OCI-LY7 (cell line): ENCODE data around the gene TAS1R1. TPM values are rescaled to one million over a fixed set of nuclear protein-coding genes. Genes with fewer than 3 reads are reported as not detected.

ENCODE experiments used
- BruUV-seq: library from RNA; stranded (reverse); fragments of 400-500 nt; replicated peaks from 2 replicates; lab custom pipeline; 2021; lab: Mats Ljungman, UMichigan
- CTCF ChIA-PET: fragments of 300-600 bp; sonication (Branson Sonifier 250); formaldehyde crosslinking; loops from one replicate; lab custom pipeline; 2022; ENCODE audit warnings: antibody characterized with exemption; ENCODE audit not compliant: unreplicated experiment; lab: Charles Lee
- POLR2A ChIA-PET: fragments of 300-600 bp; sonication (Branson Sonifier 250); formaldehyde crosslinking; loops from one replicate; lab custom pipeline; 2022; ENCODE audit warnings: antibody characterized with exemption; lab: Charles Lee
- DNase-seq: peaks from one replicate; pipeline ENCODE4 v3.0.0-alpha.2; 2015; ENCODE audit warnings: low spot score
- H2AFZ ChIP-seq: fragments of 200-600 bp; sonication (generic), shearing (Covaris generic); 2 replicates; pipeline ENCODE4 v1.6.1; 2014; ENCODE audit warnings: mild to moderate bottlenecking, antibody characterized with exemption, low read length, moderate library complexity
- H3K27ac ChIP-seq: fragments of 200-600 bp; sonication (generic); 2 replicates; pipeline ENCODE4 v1.5.1; 2014; ENCODE audit warnings: mixed run types, low read depth, mild to moderate bottlenecking, moderate library complexity, low read length, inconsistent platforms; ENCODE audit not compliant: poor library complexity, severe bottlenecking
- H3K36me3 ChIP-seq: fragments of 200-600 bp; sonication (generic); 2 replicates; pipeline ENCODE4 v1.6.1; 2014; ENCODE audit warnings: mild to moderate bottlenecking, antibody characterized with exemption, low read length, moderate library complexity, mixed read lengths; ENCODE audit not compliant: insufficient read depth
- H3K4me1 ChIP-seq: fragments of 200-600 bp; sonication (generic); 2 replicates; pipeline ENCODE4 v1.5.1; 2014; ENCODE audit warnings: mild to moderate bottlenecking, low read length; ENCODE audit not compliant: insufficient read depth, poor library complexity, severe bottlenecking
- H3K4me2 ChIP-seq: fragments of 200-600 bp; sonication (generic); 2 replicates; pipeline ENCODE4 v1.6.1; 2014; ENCODE audit warnings: mild to moderate bottlenecking, low read length
- H3K4me3 ChIP-seq: fragments of 200-600 bp; sonication (generic); 2 replicates; pipeline ENCODE4 v1.5.1; 2014; ENCODE audit warnings: mild to moderate bottlenecking, low read depth, low read length; ENCODE audit not compliant: poor library complexity, severe bottlenecking
- H3K79me2 ChIP-seq: fragments of 200-600 bp; sonication (generic); 2 replicates; pipeline ENCODE4 v1.6.1; 2016; ENCODE audit warnings: low read depth, mild to moderate bottlenecking, low read length, moderate library complexity, mixed read lengths; ENCODE audit not compliant: insufficient read depth
- H3K9me2 ChIP-seq: fragments of 200-600 bp; sonication (generic); 2 replicates; pipeline ENCODE4 v1.6.1; 2016; ENCODE audit warnings: mild to moderate bottlenecking, low read length, mixed read lengths; ENCODE audit not compliant: insufficient read depth
- H3K9me3 ChIP-seq: fragments of 200-600 bp; sonication (generic); 2 replicates; pipeline ENCODE4 v1.6.1; 2014; ENCODE audit warnings: mild to moderate bottlenecking, mixed run types, low read length, mixed read lengths
- H4K20me1 ChIP-seq: fragments of 200-600 bp; sonication (generic); 2 replicates; pipeline ENCODE4 v1.6.1; 2014; ENCODE audit warnings: mild to moderate bottlenecking, antibody characterized with exemption, low read length, moderate library complexity, mixed read lengths; ENCODE audit not compliant: insufficient read depth
- CTCF ChIP-seq: fragments of 200-600 bp; sonication (generic); conservative IDR thresholded peaks from 2 replicates; pipeline ENCODE4 v1.5.1; 2014; ENCODE audit warnings: mild to moderate bottlenecking, antibody characterized with exemption, low read length, moderate library complexity, mixed read lengths
- EZH2phosphoT487 ChIP-seq: fragments of 200-600 bp; sonication (generic); IDR thresholded peaks from 2 replicates; pipeline ENCODE4 v1.6.1; 2018; ENCODE audit warnings: low read depth, borderline replicate concordance, mild to moderate bottlenecking, mixed run types, antibody characterized with exemption, low read length, moderate library complexity, mixed read lengths
- intact Hi-C: fragments of 100-400 bp; cut with micrococcal nuclease; formaldehyde crosslinking; loops from one replicate; pipeline ENCODE4 v1.10.0; 2022; ENCODE audit not compliant: unreplicated experiment
- total RNA-seq, 2 experiments: library from RNA; depleted of rRNA in 1 of 2; stranded (reverse); fragments of >200 nt in 1 of 2; shearing (Covaris generic) in 1 of 2; gene quantifications; 2 replicates each; pipeline ENCODE4 v1.2.3, GENCODE V29; 2014 to 2022

TAS1R1 gene
- total RNA-seq, 2 experiments from 2014 or later = 0.11 TPM; not detected in 1

- no peaks in the 10 kb centered on the region for H3K79me2 ChIP-seq
- DNase-seq = peak; percentile 32
- no peaks in the 10 kb centered on the region for H3K9me3 ChIP-seq
- ChIA-PET CTCF (no interaction called here), POLR2A (no interaction called here)
- 0 out of 2 replicates have a peak overlapping the region, but pooled peaks have one; percentile 19 for H2AFZ ChIP-seq
- no peak overlapping the region for H3K4me2 ChIP-seq
- BruUV-seq = no TSS peak
- H3K4me1 ChIP-seq = peaks cover 9% of the 10 kb centered on the region
- TF ChIP-seq EZH2phosphoT487 (no peak), CTCF (no peak)
- H3K27ac ChIP-seq = no peak overlapping the region
- intact Hi-C loops = no loop called here
- no peak overlapping the region for H3K4me3 ChIP-seq
- no peaks in the 10 kb centered on the region for H4K20me1 ChIP-seq
- H3K36me3 ChIP-seq = no peaks in the 10 kb centered on the region
- H3K9me2 ChIP-seq = no peaks in the 10 kb centered on the region
Measured at GRCh38 chr1:6560267-6560666, 5.2 kb downstream of the TAS1R1 start.

- no peak overlapping the region for H3K4me3 ChIP-seq
- H3K79me2 ChIP-seq = no peaks in the 10 kb centered on the region
- intact Hi-C loops = no loop called here
- H4K20me1 ChIP-seq = no peaks in the 10 kb centered on the region
- H3K9me3 ChIP-seq = no peaks in the 10 kb centered on the region
- no peak for DNase-seq
- peaks cover 12% of the 10 kb centered on the region for H3K4me1 ChIP-seq
- H3K9me2 ChIP-seq = no peaks in the 10 kb centered on the region
- CTCF ChIA-PET = no interaction called here
- no peak overlapping the region for H3K4me2 ChIP-seq
- TF ChIP-seq EZH2phosphoT487 (no peak), CTCF (no peak)
- BruUV-seq = no TSS peak
- POLR2A ChIA-PET = interaction anchor here (1.8 kb wide), 1 partner anchor 11 kb away, joined by 5 read pairs; the partner anchor contains the start of gene ZBTB48
- no peak overlapping the region for H3K27ac ChIP-seq
- no peaks in the 10 kb centered on the region for H3K36me3 ChIP-seq
- H2AFZ ChIP-seq = no peak overlapping the region
Measured at GRCh38 chr1:6569033-6569432, 13.9 kb downstream of the TAS1R1 start.

GRCh38 chr1:6570100-6570499 lies 15.0 kb downstream of the TAS1R1 start:
- CTCF ChIA-PET = interaction anchor here (1.6 kb wide), 1 partner anchor 10 kb away, joined by 5 read pairs; the partner anchor contains the start of gene ZBTB48
- POLR2A ChIA-PET = interaction anchor here (0.9 to 1.8 kb wide), 2 partner anchors 10 to 12 kb away, joined by 3 to 5 read pairs; partner anchors contain the start of gene ZBTB48
- no peaks in the 10 kb centered on the region for H3K9me3 ChIP-seq
- no TSS peak for BruUV-seq
- H3K36me3 ChIP-seq = no peaks in the 10 kb centered on the region
- H3K4me1 ChIP-seq = peaks cover 12% of the 10 kb centered on the region
- H2AFZ ChIP-seq = no peak overlapping the region
- TF ChIP-seq EZH2phosphoT487 = no peak
- TF ChIP-seq CTCF = no peak
- H3K4me3 ChIP-seq = no peak overlapping the region
- peak overlapping the region; percentile 39 for H3K4me2 ChIP-seq
- H3K79me2 ChIP-seq = no peaks in the 10 kb centered on the region
- no peak overlapping the region for H3K27ac ChIP-seq
- H4K20me1 ChIP-seq = no peaks in the 10 kb centered on the region
- no peaks in the 10 kb centered on the region for H3K9me2 ChIP-seq
- DNase-seq = peak; percentile 59
- intact Hi-C loops = no loop called here
